ENCODE measurements around the gene UBQLN3.

- TF ChIP-seq POLR2A (IDR thresholded peaks at IDR 0.05; ENCODE audit: low read length): no peak
- TF ChIP-seq GATA1 (IDR thresholded peaks at IDR 0.05; ENCODE audit: low read depth, low read length): no peak
These were observed 21.4 kb downstream of the UBQLN3 start, which contains the start of gene OR52D1 for GRCh38 chr11:5488385-5488784.
